HepG2 (cell line): ENCODE results near the gene ELP2. TPM values are rescaled to one million over a fixed set of nuclear protein-coding genes. Genes with fewer than 3 reads are reported as not detected.

ENCODE experiments used
- BRCA1 ChIP-seq: sonication (generic); formaldehyde crosslinking; IDR thresholded peaks from 2 replicates; pipeline ENCODE4 v1.4.0; 2020; ENCODE audit warnings: missing genetic modification reagents
- CBX5 ChIP-seq: sonication (generic); formaldehyde crosslinking; IDR thresholded peaks from 2 replicates; pipeline ENCODE4 v1.4.0; 2020; ENCODE audit warnings: missing genetic modification reagents, borderline replicate concordance
- CSRNP1 ChIP-seq: sonication (generic); formaldehyde crosslinking; IDR thresholded peaks from 2 replicates; pipeline ENCODE4 v1.8.1; 2023; ENCODE audit warnings: mild to moderate bottlenecking, missing genetic modification reagents
- MYC ChIP-seq: sonication (generic); formaldehyde crosslinking; IDR thresholded peaks from 2 replicates; pipeline ENCODE4 v1.9.0; 2021; ENCODE audit warnings: missing genetic modification reagents, borderline replicate concordance
- SRSF9 ChIP-seq: fragments of 200-400 bp; formaldehyde crosslinking; IDR thresholded peaks from 2 replicates; pipeline ENCODE4 v1.6.1; 2018; ENCODE audit warnings: borderline replicate concordance, mild to moderate bottlenecking, low read depth, low read length; ENCODE audit not compliant: insufficient read depth, poor library complexity, severe bottlenecking
- TEAD2 ChIP-seq: sonication (generic); formaldehyde crosslinking; IDR thresholded peaks from 2 replicates; pipeline ENCODE4 v1.9.0; 2021; ENCODE audit warnings: missing genetic modification reagents
- ZNF619 ChIP-seq: sonication (generic); formaldehyde crosslinking; IDR thresholded peaks from 2 replicates; pipeline ENCODE4 v1.4.0; 2020; ENCODE audit warnings: mild to moderate bottlenecking, missing genetic modification reagents
- ZNF629 ChIP-seq: sonication (generic); formaldehyde crosslinking; conservative IDR thresholded peaks from 2 replicates; pipeline ENCODE4 v1.5.0; 2020; ENCODE audit warnings: missing genetic modification reagents
- ZNF674 ChIP-seq: sonication (generic); formaldehyde crosslinking; IDR thresholded peaks from 2 replicates; pipeline ENCODE4 v1.5.0; 2020; ENCODE audit warnings: low read depth, mild to moderate bottlenecking, missing genetic modification reagents
- ZXDC ChIP-seq: sonication (generic); formaldehyde crosslinking; IDR thresholded peaks from 2 replicates; pipeline ENCODE4 v1.5.0; 2020; ENCODE audit warnings: mild to moderate bottlenecking, missing genetic modification reagents
- polyA plus RNA-seq, 8 experiments: library from polyadenylated mRNA; depleted of rRNA in 3 of 8; stranded (reverse) in 7 of 8; unstranded in 1 of 8; fragments of >200 nt; fragmentation: Illumina TruSeq in 4 of 8; extraction: Trizol in 4 of 8; gene quantifications; 2 replicates each; pipeline versions ENCODE4 v1.2.1 to v1.2.3, GENCODE V29; 2011 to 2016; ENCODE audit warnings: low read depth in 4 of 8, missing spikeins in 1 of 8, mixed read lengths in 1 of 8; ENCODE audit not compliant: insufficient read depth in 1 of 8
- total RNA-seq, 5 experiments: library from RNA; depleted of rRNA; stranded (reverse); fragments of >200 nt; fragmentation: Illumina TruSeq; extraction: Trizol; gene quantifications; 2 replicates each; pipeline ENCODE4 v1.2.3, GENCODE V29; 2016; ENCODE audit warnings: low read depth in 1 of 5
- TF ChIP-seq, protein P1 (sequence below), 2 experiments: fragments of 450-650 bp in 1 of 2; sonication (generic) in 1 of 2; formaldehyde crosslinking in 1 of 2; IDR thresholded peaks; 2 replicates each; pipeline versions ENCODE4 v1.6.1 to v1.8.0; 2016 to 2022; ENCODE audit warnings: antibody characterized with exemption in 1 of 2, mild to moderate bottlenecking in 1 of 2, missing genetic modification reagents in 1 of 2
- TF ChIP-seq, protein P2 (sequence below): sonication (generic); formaldehyde crosslinking; IDR thresholded peaks from 2 replicates; pipeline ENCODE4 v1.9.0; 2021; ENCODE audit warnings: missing genetic modification reagents, borderline replicate concordance

The ELP2 gene
- total and polyA plus RNA-seq, 2 of the 13 experiments (the other 11 are each of a cell fraction or from before 2014, with no cell fraction given) = 98.7 to 100 TPM

- peak; percentile 61; the same call in 1 of the 2 replicates for TF ChIP-seq ZXDC
- no peak for TF ChIP-seq ZNF629 (CRISPR knock-in tag)
- TF ChIP-seq, protein P1, sequence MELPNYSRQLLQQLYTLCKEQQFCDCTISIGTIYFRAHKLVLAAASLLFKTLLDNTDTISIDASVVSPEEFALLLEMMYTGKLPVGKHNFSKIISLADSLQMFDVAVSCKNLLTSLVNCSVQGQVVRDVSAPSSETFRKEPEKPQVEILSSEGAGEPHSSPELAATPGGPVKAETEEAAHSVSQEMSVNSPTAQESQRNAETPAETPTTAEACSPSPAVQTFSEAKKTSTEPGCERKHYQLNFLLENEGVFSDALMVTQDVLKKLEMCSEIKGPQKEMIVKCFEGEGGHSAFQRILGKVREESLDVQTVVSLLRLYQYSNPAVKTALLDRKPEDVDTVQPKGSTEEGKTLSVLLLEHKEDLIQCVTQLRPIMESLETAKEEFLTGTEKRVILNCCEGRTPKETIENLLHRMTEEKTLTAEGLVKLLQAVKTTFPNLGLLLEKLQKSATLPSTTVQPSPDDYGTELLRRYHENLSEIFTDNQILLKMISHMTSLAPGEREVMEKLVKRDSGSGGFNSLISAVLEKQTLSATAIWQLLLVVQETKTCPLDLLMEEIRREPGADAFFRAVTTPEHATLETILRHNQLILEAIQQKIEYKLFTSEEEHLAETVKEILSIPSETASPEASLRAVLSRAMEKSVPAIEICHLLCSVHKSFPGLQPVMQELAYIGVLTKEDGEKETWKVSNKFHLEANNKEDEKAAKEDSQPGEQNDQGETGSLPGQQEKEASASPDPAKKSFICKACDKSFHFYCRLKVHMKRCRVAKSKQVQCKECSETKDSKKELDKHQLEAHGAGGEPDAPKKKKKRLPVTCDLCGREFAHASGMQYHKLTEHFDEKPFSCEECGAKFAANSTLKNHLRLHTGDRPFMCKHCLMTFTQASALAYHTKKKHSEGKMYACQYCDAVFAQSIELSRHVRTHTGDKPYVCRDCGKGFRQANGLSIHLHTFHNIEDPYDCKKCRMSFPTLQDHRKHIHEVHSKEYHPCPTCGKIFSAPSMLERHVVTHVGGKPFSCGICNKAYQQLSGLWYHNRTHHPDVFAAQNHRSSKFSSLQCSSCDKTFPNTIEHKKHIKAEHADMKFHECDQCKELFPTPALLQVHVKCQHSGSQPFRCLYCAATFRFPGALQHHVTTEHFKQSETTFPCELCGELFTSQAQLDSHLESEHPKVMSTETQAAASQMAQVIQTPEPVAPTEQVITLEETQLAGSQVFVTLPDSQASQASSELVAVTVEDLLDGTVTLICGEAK (IDR thresholded peaks at IDR 0.05) = no peak
- TF ChIP-seq, protein P1 (CRISPR knock-in tag; IDR thresholded peaks at IDR 0.05) = no peak; the same call in 1 of the 2 replicates
- no peak for TF ChIP-seq CSRNP1 (CRISPR knock-in tag)
- no peak for TF ChIP-seq BRCA1
- no peak for TF ChIP-seq CBX5
- TF ChIP-seq TEAD2 = no peak
- TF ChIP-seq SRSF9 = no peak
- peak; percentile 70; the same call in 1 of the 2 replicates for TF ChIP-seq MYC
- TF ChIP-seq, protein P2, sequence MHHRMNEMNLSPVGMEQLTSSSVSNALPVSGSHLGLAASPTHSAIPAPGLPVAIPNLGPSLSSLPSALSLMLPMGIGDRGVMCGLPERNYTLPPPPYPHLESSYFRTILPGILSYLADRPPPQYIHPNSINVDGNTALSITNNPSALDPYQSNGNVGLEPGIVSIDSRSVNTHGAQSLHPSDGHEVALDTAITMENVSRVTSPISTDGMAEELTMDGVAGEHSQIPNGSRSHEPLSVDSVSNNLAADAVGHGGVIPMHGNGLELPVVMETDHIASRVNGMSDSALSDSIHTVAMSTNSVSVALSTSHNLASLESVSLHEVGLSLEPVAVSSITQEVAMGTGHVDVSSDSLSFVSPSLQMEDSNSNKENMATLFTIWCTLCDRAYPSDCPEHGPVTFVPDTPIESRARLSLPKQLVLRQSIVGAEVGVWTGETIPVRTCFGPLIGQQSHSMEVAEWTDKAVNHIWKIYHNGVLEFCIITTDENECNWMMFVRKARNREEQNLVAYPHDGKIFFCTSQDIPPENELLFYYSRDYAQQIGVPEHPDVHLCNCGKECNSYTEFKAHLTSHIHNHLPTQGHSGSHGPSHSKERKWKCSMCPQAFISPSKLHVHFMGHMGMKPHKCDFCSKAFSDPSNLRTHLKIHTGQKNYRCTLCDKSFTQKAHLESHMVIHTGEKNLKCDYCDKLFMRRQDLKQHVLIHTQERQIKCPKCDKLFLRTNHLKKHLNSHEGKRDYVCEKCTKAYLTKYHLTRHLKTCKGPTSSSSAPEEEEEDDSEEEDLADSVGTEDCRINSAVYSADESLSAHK (CRISPR knock-in tag) = no peak
- TF ChIP-seq ZNF674 (CRISPR knock-in tag) = no peak
- no peak for TF ChIP-seq ZNF619 (CRISPR knock-in tag)
Observed at GRCh38 chr18:36187193-36187825, 57.6 kb downstream of the ELP2 start, which contains the start of gene MOCOS (continued).
